Right lobe of liver (tissue), 6 donors: ENCODE data around the gene C1QTNF8. TPM values are rescaled to one million over a fixed set of nuclear protein-coding genes. Genes with fewer than 3 reads are reported as not detected.
"Not testable (repeated sequence)": the region's sequence is repeated elsewhere in the genome, so short reads cannot be mapped to it uniquely, and the experiment has no call there.

Source experiments
- ATAC-seq, 4 donors: fragments of 200-7000 bp; cut with Tn5 transposase; one replicate each; pipeline ENCODE4 v1.9.1; 2020; ENCODE audit warnings: mild to moderate bottlenecking in 4 of 4, moderate library complexity in 4 of 4
- DNase-seq, 3 donors: peaks; one replicate each; pipeline ENCODE4 v3.0.0-alpha.2; 2020
- H3K27ac ChIP-seq, 3 donors: fragments of 200-600 bp; one replicate each; pipeline ENCODE4 v1.8.0; 2022
- H3K27me3 ChIP-seq, 2 donors: fragments of 200-600 bp; one replicate each; pipeline ENCODE4 v1.8.0; 2022
- H3K36me3 ChIP-seq, 4 donors: fragments of 200-600 bp; sonication (generic) in 1 of 4; one replicate each; pipeline versions ENCODE4 v1.5.1 to v1.8.0; 2017 to 2022; ENCODE audit warnings: control low read depth in 1 of 4
- H3K4me1 ChIP-seq, 4 donors: fragments of 200-600 bp; sonication (generic) in 1 of 4; one replicate each; pipeline versions ENCODE4 v1.5.1 to v1.8.0; 2017 to 2022; ENCODE audit warnings: control low read depth in 1 of 4
- H3K4me3 ChIP-seq, 3 donors: fragments of 200-600 bp; one replicate each; pipeline ENCODE4 v1.8.0; 2022
- H3K9me3 ChIP-seq, 4 donors: fragments of 200-600 bp; sonication (generic) in 1 of 4; one replicate each; pipeline versions ENCODE4 v1.5.1 to v1.8.0; 2017 to 2022; ENCODE audit warnings: control low read depth in 1 of 4
- POLR2A ChIP-seq: fragments of 450-650 bp; IDR thresholded peaks from one replicate; pipeline ENCODE4 v1.6.1; 2017; ENCODE audit warnings: antibody characterized with exemption, mild to moderate bottlenecking
- WGBS: methylation state at CpG from one replicate; pipeline ENCODE4 v1.1.6; 2018; ENCODE audit warnings: low coverage, low lambda C conversion rate; ENCODE audit not compliant: insufficient coverage; ENCODE audit errors: missing lambda C conversion rate; 5-methylcytosine and 5-hydroxymethylcytosine counted together
- intact Hi-C, 2 donors: fragments of 100-400 bp; cut with DNase I; formaldehyde crosslinking; loops; one replicate each; pipeline versions ENCODE4 v1.11.2 to v1.14.1; 2022
- total RNA-seq, 6 experiments: library from RNA; depleted of rRNA in 2 of 6; stranded (reverse); fragments of >200 nt in 2 of 6; fragmentation: NEBNext Ultra II Directional in 3 of 6; extraction: Animal tissue kit (Norgen Biotek cat#: 25700) in 3 of 6; gene quantifications; one replicate each; pipeline versions ENCODE4 v1.1.0 to v1.2.4, GENCODE V29; 2016 to 2023
- TF ChIP-seq, protein P1 (sequence below), 4 donors: fragments of 200-600 bp in 3 of 4; fragments of 450-650 bp in 1 of 4; IDR thresholded peaks; one replicate each; pipeline versions ENCODE4 v1.5.1 to v1.8.0; 2016 to 2022; ENCODE audit warnings: antibody characterized with exemption in 4 of 4, mild to moderate bottlenecking in 2 of 4
- donor health status: DM: no; HTN: yes; CAD: no.
- donor health status: DM: no; HTN: no; CAD: no.
- donor health status: DM: no; HTN: no; CAD: no.
- donor health status: DM: no; HTN: yes; CAD: no.
- donor health status: DM: no; HTN: yes; CAD: no.

The C1QTNF8 gene
- total RNA-seq, 6 experiments from 2014 or later, result not detected

DNA sequence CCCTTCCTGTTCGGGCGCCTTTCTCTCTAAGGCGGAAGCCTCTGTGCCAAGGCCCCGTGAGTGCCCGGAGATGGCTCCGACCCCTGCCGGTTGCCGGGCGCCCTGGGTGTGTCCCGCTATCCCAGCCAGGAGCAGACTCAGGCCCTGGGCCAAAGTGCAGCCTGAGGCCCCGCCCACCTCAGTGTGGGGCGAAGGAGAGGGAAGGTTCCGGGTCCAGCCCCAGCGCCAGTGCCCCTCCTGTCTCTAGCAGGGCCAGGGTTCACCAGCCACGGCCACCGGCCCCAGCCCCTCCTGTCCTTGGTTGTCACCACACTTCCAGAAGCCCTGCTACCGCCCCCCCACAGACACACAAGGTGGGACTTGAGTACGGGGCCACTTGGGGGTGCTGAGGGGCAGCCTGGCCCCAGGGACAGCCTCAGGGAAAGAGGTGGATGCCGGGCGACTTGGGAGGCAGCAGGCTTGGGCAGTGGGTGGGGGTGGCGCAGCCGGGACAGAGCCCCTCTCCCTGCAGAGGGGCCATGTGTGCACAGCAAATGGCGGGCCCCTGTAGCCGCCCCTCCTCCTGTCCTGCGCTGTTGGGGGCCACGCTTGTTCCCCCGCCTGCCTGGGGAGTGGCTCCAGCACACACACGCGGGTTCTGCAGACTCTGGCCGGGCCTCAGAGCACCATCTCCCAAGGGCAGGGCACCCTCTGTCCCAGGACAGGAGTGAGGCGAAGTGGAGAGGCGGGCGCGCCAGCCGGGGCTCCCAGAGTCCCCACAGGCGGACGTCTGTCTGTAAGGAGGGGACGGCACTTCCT lies 6.0 kb downstream of the C1QTNF8 start:
- H3K36me3 ChIP-seq, result no peaks in the 10 kb centered on the region
- TF ChIP-seq, protein P1, sequence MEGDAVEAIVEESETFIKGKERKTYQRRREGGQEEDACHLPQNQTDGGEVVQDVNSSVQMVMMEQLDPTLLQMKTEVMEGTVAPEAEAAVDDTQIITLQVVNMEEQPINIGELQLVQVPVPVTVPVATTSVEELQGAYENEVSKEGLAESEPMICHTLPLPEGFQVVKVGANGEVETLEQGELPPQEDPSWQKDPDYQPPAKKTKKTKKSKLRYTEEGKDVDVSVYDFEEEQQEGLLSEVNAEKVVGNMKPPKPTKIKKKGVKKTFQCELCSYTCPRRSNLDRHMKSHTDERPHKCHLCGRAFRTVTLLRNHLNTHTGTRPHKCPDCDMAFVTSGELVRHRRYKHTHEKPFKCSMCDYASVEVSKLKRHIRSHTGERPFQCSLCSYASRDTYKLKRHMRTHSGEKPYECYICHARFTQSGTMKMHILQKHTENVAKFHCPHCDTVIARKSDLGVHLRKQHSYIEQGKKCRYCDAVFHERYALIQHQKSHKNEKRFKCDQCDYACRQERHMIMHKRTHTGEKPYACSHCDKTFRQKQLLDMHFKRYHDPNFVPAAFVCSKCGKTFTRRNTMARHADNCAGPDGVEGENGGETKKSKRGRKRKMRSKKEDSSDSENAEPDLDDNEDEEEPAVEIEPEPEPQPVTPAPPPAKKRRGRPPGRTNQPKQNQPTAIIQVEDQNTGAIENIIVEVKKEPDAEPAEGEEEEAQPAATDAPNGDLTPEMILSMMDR (IDR thresholded peaks at IDR 0.05), result peak in 3 of 4 donors; percentile 8 to 29 (median 17)
- no peak for TF ChIP-seq POLR2A
- no peak overlapping the region for H3K4me3 ChIP-seq
- H3K27me3 ChIP-seq, result no peaks in the 10 kb centered on the region
- no peak overlapping the region for H3K27ac ChIP-seq
- intact Hi-C loops, result no loop called here
- ATAC-seq (peak; percentile 79 to 93 (median 84)), DNase-seq (peak in 2 of 3 donors; percentile 65 to 68)
- H3K9me3 ChIP-seq, result no peaks in the 10 kb centered on the region
- WGBS, result 25% methylated on average over 11 of the region's 38 CpGs
- H3K4me1 ChIP-seq, result peaks cover 0 to 8% (median 3%) of the 10 kb centered on the region in 4 donors

GRCh38 chr16:1089439-1089821 lies 6.6 kb downstream of the C1QTNF8 start:
- TF ChIP-seq, protein P1 (IDR thresholded peaks at IDR 0.05), result no peak
- no peak for TF ChIP-seq POLR2A
- DNase-seq (no peak), ATAC-seq (peak in 3 of 4 donors; percentile 13 to 29 (median 24))
- Histone ChIP-seq H3K27ac (no peak overlapping the region), H3K36me3 (no peaks in the 10 kb centered on the region), H3K9me3 (no peaks in the 10 kb centered on the region), H3K27me3 (no peaks in the 10 kb centered on the region), H3K4me1 (peaks cover 0 to 8% (median 3%) of the 10 kb centered on the region in 4 donors), H3K4me3 (no peak overlapping the region)
- intact Hi-C loops, result no loop called here
- WGBS, result 17% methylated on average over 1 of the region's 17 CpGs

DNA sequence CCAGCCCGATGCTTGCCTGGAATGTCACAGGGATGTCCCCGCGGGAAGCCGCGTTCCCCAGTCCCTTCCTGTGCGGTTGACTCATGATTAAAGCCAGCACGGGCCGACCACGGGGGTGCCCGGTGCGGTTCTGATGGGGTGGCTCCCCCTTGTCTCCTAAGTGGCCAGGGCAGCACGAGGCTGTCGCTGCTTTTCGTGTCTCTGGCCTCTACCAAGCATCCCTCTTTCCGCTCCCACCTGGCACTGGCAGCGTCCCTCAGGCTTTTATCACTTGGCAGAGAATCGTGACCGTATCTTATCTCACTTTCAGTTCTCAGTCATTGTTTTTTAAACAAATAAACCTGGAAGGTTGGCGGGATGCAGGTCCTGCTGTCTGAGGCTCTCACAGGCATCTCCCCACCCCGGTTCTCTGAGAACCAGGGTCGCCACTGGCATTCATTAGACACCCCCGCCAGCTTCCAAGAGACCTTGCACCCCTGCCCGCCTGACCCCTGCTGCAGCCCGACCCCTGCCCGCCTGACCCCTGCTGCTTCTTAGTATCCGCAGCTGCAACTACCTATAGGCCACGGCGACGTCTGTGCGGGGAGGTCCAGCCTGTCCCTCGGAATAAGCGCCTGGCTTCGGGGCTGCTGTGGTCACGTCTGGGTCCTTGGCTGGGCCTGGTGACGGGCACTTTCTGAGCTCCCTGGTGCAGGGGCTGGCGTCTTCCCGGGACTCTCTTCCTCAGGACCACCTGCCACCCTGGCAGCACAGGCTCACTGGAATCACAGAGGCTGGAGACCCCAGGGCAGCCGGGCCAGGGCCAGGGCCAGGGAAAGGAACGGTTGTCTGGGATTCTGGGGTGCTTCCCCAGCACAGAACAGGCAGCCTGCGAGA lies 7.5 kb downstream of the C1QTNF8 start:
- no peak for TF ChIP-seq POLR2A
- TF ChIP-seq, protein P1 (IDR thresholded peaks at IDR 0.05), result no peak

DNA sequence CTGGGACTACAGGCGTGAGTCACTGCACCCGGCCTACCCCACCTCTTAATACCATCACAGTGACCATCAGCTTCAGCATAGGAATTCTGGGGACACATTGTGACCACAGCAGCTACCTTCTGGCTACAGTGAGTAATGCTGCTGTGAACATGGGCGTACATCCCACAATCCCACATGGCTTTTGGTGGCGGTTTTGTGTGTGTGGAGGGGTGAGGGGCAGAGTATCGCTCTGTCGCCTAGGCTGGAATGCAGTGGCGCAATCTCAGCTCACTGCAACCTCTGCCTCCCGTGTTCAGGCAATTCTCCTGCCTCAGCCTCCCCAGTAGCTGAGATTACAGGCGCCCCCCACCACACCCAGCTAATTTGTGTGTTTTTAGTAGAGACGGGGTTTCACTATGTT lies 9.6 kb downstream of the C1QTNF8 start:
- H3K36me3 ChIP-seq, intact Hi-C loops, H3K27me3 ChIP-seq, H3K4me3 ChIP-seq, ATAC-seq, H3K9me3 ChIP-seq, H3K27ac ChIP-seq, DNase-seq: not testable (repeated sequence)
- WGBS, result 56% methylated on average over 5 of the region's 10 CpGs
- peaks cover 0 to 16% (median 7%) of the 10 kb centered on the region in 4 donors for H3K4me1 ChIP-seq

More for the DNA sequence above, 7.5 kb downstream of the C1QTNF8 start:
- peak in 1 of 4 donors; percentile 37 for ATAC-seq
- no peak for DNase-seq
- WGBS, result 40% methylated on average over 17 of the region's 40 CpGs
- intact Hi-C loops, result no loop called here
- H3K27me3 ChIP-seq, result no peaks in the 10 kb centered on the region
- H3K4me1 ChIP-seq, result peaks cover 0 to 8% (median 3%) of the 10 kb centered on the region in 4 donors
- no peak overlapping the region for H3K4me3 ChIP-seq
- no peak overlapping the region for H3K27ac ChIP-seq
- no peaks in the 10 kb centered on the region for H3K36me3 ChIP-seq
- no peaks in the 10 kb centered on the region for H3K9me3 ChIP-seq
